Pulmonary artery endothelial cell (primary cell): Measurements from ENCODE around the gene CD200R1. TPM values are rescaled to one million over a fixed set of nuclear protein-coding genes. Genes with fewer than 3 reads are reported as not detected.

Experiments used
- DNase-seq: peaks from one replicate; pipeline ENCODE4 v3.0.0-alpha.2; 2011; ENCODE audit warnings: low read depth, low spot score
- total RNA-seq: library from RNA; depleted of rRNA; stranded (reverse); fragments of >200 nt; gene quantifications from 2 replicates; pipeline ENCODE4 v1.2.3, GENCODE V29; 2014

Gene CD200R1
- total RNA-seq, 1 donor from 2014 or later = not detected

GRCh38 chr3:112889357-112889756 is 85.5 kb downstream of the CD200R1 start:
- no peak for DNase-seq

DNA sequence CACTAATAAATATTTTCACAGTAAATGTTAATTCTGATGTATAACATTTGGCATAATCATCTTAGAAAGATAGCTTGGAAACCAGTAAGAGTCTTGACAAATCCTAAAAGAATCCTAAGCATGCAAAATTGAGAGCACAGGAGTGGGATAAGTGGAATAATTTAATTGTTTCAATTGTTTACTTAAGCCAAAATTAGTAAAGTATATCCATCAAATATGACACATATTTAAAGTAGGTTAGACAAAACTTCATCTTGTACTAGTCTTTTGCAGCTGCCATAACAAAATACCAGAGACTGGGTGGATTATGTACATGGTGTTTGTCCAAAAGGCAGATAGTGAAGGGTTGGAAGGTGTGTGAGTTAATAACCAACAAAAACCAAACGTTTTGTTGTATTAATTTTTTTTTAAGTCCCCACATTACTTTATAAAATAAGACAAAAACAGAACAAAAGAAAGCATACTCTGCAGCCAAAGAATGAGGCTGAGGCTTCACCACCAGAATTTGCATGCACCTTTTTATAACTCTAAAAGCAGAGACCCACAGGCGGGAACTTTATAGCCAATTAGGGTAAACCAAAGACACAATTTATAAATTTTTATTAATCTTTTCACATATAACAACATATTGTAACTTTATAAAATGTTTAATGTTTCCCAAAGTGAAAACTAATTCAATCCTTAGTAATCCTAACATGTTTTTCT is 86.4 kb downstream of the CD200R1 start:
- DNase-seq = no peak

DNA sequence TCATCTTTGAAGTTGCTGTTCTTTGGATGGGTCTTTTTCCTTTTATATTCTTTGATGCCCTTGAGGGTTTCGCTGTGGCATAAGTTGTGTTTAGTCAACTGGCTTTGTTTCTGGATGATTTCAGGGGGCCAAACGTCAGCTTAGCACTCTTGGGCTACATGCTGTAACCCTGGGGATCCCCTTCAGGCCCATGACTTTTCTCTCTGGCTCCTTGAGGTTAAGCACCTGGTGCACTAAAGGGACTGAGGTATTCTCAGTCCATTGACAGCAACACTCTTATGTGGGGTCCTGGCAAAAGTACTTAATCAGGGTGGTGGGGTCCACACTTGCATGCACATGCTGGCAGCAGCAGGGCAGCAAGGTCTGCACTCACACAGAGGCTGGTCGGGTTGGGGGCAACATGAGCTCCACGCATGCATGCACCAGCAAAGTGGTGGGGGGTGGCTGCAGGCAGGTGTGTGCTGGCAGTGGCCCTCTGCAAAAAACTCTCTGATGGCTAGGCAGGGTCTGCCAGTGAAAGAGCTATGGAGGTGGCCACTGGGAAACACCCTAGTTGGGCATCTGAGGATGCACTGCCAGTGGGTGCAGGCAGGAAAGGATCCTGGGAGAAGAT is 90.1 kb downstream of the CD200R1 start:
- DNase-seq = no peak

GRCh38 chr3:112881891-112882290 is 93.0 kb downstream of the CD200R1 start:
- DNase-seq = no peak

DNA sequence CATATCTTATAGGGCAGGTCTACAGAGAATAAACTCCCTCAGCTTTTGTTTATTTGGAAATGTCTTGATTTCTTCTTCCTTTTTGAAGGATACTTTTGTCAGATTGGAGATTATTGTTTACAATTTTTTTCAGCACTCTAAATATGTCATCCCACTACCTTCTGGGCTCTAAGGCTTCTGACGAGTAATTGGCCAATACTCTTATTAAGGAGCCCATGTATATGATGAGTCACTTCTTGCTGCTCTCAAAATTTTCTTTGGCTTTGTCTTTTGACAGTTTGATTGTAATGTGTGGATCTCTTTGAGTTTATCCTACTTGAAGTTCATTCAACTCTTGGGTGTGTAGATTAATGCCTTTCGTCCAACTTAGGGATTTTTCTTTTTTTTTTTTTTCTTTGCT is 99.3 kb downstream of the CD200R1 start:
- DNase-seq = no peak

DNA sequence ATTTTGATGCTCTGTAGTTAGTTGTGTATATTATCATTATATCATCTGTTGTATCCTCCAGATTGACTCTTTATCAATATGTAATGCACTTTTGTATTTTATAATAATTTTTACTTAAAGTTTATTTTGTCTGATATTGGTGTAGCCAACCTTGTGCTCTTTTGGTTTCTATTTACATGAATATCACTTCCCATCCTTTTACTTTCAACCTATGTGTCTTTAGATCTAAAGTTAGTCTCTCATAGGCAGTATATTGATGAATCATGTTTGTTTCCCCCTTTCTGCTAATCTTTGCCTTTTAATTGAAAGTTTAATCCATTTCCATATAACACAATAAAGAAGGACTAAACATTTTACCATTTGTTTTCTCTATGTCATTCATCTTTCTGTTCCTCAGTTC is 100.2 kb downstream of the CD200R1 start:
- DNase-seq = no peak

GRCh38 chr3:112873632-112874031 is 101.3 kb downstream of the CD200R1 start:
- no peak for DNase-seq

GRCh38 chr3:112871735-112872134 is 103.2 kb downstream of the CD200R1 start:
- DNase-seq = no peak

Other genes with a start within 250 kb of the CD200R1 start
- gene CD200R1L, start 128.2 kb downstream of the CD200R1 start, total RNA-seq = not detected in 2 replicates
- 42.8 and 49.7 TPM in 2 replicates for gene GTPBP8, start 15.9 kb upstream of the CD200R1 start, total RNA-seq
- gene BOC, start 236.5 kb upstream of the CD200R1 start, total RNA-seq = 0.20 and 0.35 TPM in 2 replicates